Upper lobe of right lung (tissue), 1 donor: ENCODE measurements around the gene TRDMT1. TPM values are rescaled to one million over a fixed set of nuclear protein-coding genes. Genes with fewer than 3 reads are reported as not detected.

ENCODE experiments used
- ATAC-seq: fragments of 200-7000 bp; cut with Tn5 transposase; one replicate; pipeline ENCODE4 v1.9.1; 2020; ENCODE audit warnings: mild to moderate bottlenecking, moderate library complexity
- DNase-seq: peaks from one replicate; pipeline ENCODE4 v3.0.0-alpha.2; 2020
- H3K27ac ChIP-seq: fragments of 200-600 bp; one replicate; pipeline ENCODE4 v1.8.0; 2022
- H3K27me3 ChIP-seq: fragments of 200-600 bp; one replicate; pipeline ENCODE4 v1.8.0; 2022; ENCODE audit warnings: mild to moderate bottlenecking
- H3K36me3 ChIP-seq: fragments of 200-600 bp; one replicate; pipeline ENCODE4 v1.8.0; 2022
- H3K4me1 ChIP-seq: fragments of 200-600 bp; one replicate; pipeline ENCODE4 v1.8.0; 2022
- H3K4me3 ChIP-seq: fragments of 200-600 bp; one replicate; pipeline ENCODE4 v1.8.0; 2022; ENCODE audit warnings: mild to moderate bottlenecking
- H3K9me3 ChIP-seq: fragments of 200-600 bp; one replicate; pipeline ENCODE4 v1.8.0; 2022
- CTCF ChIP-seq: fragments of 200-600 bp; IDR thresholded peaks from one replicate; pipeline ENCODE4 v1.8.0; 2022; ENCODE audit warnings: antibody characterized with exemption
- intact Hi-C: fragments of 100-400 bp; cut with DNase I; formaldehyde crosslinking; loops from one replicate; pipeline ENCODE4 v1.11.0; 2022
- total RNA-seq: library from RNA; stranded (reverse); fragmentation: NEBNext Ultra II Directional; extraction: Animal tissue kit (Norgen Biotek cat#: 25700); gene quantifications from one replicate; pipeline ENCODE4 v1.2.1, GENCODE V29; 2021
- donor health status: DM: no; HTN: yes; CAD: no; lungs with severe emphysema.

The TRDMT1 gene
- total RNA-seq, 1 donor from 2014 or later, result 9.2 TPM

DNA sequence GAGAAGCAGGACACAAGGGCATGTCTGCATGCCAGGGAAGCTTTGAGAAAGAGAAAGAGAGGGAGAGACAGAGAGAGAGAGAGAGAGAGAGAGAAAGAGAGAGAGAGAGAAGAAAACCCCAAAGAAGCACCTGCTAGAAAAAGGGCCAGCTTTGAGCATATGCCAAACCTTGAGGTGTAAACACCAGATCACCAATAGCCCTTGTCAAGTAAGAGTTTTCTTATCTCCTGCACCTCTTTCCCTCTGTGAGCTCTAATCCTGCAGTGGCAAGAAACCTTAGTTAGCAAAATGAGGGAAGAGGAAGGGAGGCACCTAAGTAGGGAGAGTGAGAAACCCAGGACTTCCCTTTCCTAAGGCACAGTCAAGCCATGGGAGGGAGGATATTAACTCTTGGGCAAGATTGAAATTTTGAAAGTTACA is 11.3 kb upstream of the TRDMT1 start:
- H3K4me3 ChIP-seq, result no peak overlapping the region
- intact Hi-C loops, result no loop called here

DNA sequence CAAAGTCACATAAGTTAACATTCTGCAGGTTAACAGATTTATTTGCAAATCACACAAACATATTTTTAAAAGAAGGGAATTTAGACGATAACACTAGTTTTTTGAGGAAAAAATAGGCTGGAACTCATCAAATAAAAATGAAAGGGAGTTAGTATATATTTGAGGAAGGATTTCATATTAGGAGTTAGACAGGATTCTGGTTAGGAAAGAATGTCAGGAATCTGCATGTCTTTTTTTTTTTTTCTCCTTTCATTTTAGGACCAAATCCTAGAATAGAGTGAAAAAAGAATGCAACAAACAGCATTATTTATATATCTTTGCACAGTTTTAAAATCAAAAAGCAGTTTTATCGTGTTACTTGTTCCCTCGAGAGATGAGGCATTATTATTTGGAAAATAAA is 8.9 kb upstream of the TRDMT1 start:
- ATAC-seq (no peak), DNase-seq (no peak)
- Histone ChIP-seq H3K36me3 (no peaks in the 10 kb centered on the region), H3K9me3 (no peaks in the 10 kb centered on the region), H3K27ac (no peak overlapping the region), H3K27me3 (no peaks in the 10 kb centered on the region), H3K4me3 (no peak overlapping the region), H3K4me1 (peaks cover 9% of the 10 kb centered on the region)
- TF ChIP-seq CTCF, result no peak
- intact Hi-C loops, result no loop called here

More for the DNA sequence above, 11.3 kb upstream of the TRDMT1 start:
- H3K4me1 ChIP-seq, result peaks cover 24% of the 10 kb centered on the region
- DNase-seq (no peak), ATAC-seq (peak; percentile 76)
- TF ChIP-seq CTCF, result no peak
- H3K36me3 ChIP-seq, result no peaks in the 10 kb centered on the region
- no peaks in the 10 kb centered on the region for H3K27me3 ChIP-seq
- no peaks in the 10 kb centered on the region for H3K9me3 ChIP-seq
- H3K27ac ChIP-seq, result no peak overlapping the region

DNA sequence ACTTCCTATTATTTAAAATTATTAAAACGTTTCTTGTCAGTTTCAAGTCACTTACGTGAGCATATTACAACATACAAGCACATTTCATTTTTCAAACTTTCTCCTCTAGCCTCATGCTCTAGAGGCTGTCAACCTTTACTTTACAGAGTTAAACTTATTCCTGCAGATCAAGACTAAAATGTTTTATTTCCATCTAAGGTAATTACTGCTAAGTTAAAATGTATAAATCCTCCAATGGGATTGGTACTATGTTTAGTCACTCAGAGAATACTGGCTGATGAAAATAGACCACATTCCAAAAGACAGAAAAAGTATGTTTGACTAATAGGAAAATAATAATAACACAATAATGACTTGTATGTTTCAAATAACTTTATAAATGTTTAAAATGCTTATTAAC is 8.4 kb upstream of the TRDMT1 start:
- no peaks in the 10 kb centered on the region for H3K27me3 ChIP-seq
- H3K27ac ChIP-seq, result no peak overlapping the region
- H3K36me3 ChIP-seq, result no peaks in the 10 kb centered on the region
- H3K4me3 ChIP-seq, result no peak overlapping the region
- ATAC-seq (no peak), DNase-seq (no peak)
- H3K4me1 ChIP-seq, result peaks cover 6% of the 10 kb centered on the region
- intact Hi-C loops, result no loop called here
- no peak for TF ChIP-seq CTCF
- H3K9me3 ChIP-seq, result no peaks in the 10 kb centered on the region

GRCh38 chr10:17209302-17209701 is 7.8 kb upstream of the TRDMT1 start:
- DNase-seq (no peak), ATAC-seq (no peak)
- no peaks in the 10 kb centered on the region for H3K27me3 ChIP-seq
- no peaks in the 10 kb centered on the region for H3K9me3 ChIP-seq
- no peaks in the 10 kb centered on the region for H3K36me3 ChIP-seq
- no peak overlapping the region for H3K27ac ChIP-seq
- H3K4me3 ChIP-seq, result no peak overlapping the region
- intact Hi-C loops, result no loop called here
- no peak for TF ChIP-seq CTCF
- H3K4me1 ChIP-seq, result peaks cover 6% of the 10 kb centered on the region

GRCh38 chr10:17208476-17208875 is 7.0 kb upstream of the TRDMT1 start:
- TF ChIP-seq CTCF, result no peak
- Histone ChIP-seq H3K36me3 (no peaks in the 10 kb centered on the region), H3K4me1 (peaks cover under 1% of the 10 kb centered on the region), H3K27me3 (no peaks in the 10 kb centered on the region), H3K9me3 (no peaks in the 10 kb centered on the region), H3K27ac (no peak overlapping the region), H3K4me3 (no peak overlapping the region)
- DNase-seq (no peak), ATAC-seq (no peak)
- intact Hi-C loops, result no loop called here

DNA sequence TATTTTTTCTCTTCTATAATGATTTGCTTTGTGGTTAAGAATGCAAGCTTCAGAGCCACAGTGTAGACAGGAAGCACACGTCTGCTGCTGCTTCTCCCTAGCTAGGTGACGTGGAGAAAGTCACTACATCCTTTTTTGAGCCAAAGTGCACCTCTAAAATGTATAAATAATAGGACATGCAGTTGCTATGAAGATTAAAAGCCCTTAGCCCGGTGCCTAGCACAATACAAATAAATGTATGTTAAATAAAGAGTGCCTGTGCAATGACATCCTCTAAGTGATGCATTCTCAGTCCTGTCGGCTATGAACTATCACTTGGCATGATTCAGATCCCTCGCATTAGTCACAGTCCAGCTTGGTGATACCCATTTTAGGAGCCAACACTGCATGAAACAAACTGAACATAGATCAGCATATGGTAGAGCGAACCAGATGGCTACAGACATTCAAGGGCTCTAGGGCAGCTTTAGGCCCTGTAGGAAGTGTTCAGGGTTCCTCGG is 4.8 kb upstream of the TRDMT1 start:
- intact Hi-C loops, result no loop called here
- Histone ChIP-seq H3K27ac (peak overlapping the region; percentile 7), H3K27me3 (no peaks in the 10 kb centered on the region), H3K4me3 (no peak overlapping the region), H3K36me3 (no peaks in the 10 kb centered on the region), H3K4me1 (no peaks in the 10 kb centered on the region), H3K9me3 (no peaks in the 10 kb centered on the region)
- no peak for TF ChIP-seq CTCF
- ATAC-seq, result no peak
- no peak for DNase-seq
